A549 (cell line): ENCODE data around the gene KRTAP10-9. TPM values are rescaled to one million over a fixed set of nuclear protein-coding genes. Genes with fewer than 3 reads are reported as not detected.

ENCODE experiments used
- ATAC-seq, 2 experiments: fragments of 200-7000 bp in 1 of 2; fragments of >200 bp in 1 of 2; cut with Nextera tagmentation in 1 of 2; cut with Tn5 transposase in 1 of 2; 3 replicates each; pipeline versions ENCODE4 v1.8.0 to v1.9.1; 2018 to 2020; ENCODE audit warnings: mild to moderate bottlenecking in 1 of 2, moderate library complexity in 1 of 2
- CTCF ChIA-PET: fragments of 300-600 bp; sonication (Branson Sonifier 250); formaldehyde crosslinking; extraction: SDS; loops from one replicate; lab custom pipeline; 2021; ENCODE audit warnings: antibody characterized with exemption, inconsistent platforms; lab: Yijun Ruan, JAX
- POLR2A ChIA-PET: fragments of 350-600 bp; formaldehyde crosslinking; extraction: SDS; loops from one replicate; lab custom pipeline; 2021; ENCODE audit warnings: antibody characterized with exemption, inconsistent platforms; lab: Yijun Ruan, JAX
- DNase-seq, 2 experiments: peaks; one replicate each; pipeline versions ENCODE4 v3.0.0 to v3.0.0-alpha.2; 2011 to 2016; ENCODE audit warnings: low read depth in 1 of 2, low spot score in 1 of 2
- FAIRE-seq: peaks from 2 replicates; lab custom pipeline; 2011; peaks lifted over from hg19 to GRCh38; lab: Jason Lieb, UNC
- H3K27ac ChIP-seq, 2 experiments: fragments of >200 bp; sonication (Bioruptor Twin); formaldehyde crosslinking; 3 replicates each; pipeline ENCODE4 v1.5.1; 2016 to 2017
- H3K4me1 ChIP-seq: fragments of >200 bp; sonication (Bioruptor Twin); formaldehyde crosslinking; 3 replicates; pipeline ENCODE4 v1.6.1; 2016
- H3K4me2 ChIP-seq: fragments of >200 bp; sonication (Bioruptor Twin); formaldehyde crosslinking; 3 replicates; pipeline ENCODE4 v1.6.1; 2016
- H3K4me3 ChIP-seq: fragments of >200 bp; sonication (Bioruptor Twin); formaldehyde crosslinking; 3 replicates; pipeline ENCODE4 v1.5.1; 2016
- H3K9me3 ChIP-seq: fragments of >200 bp; sonication (Bioruptor Twin); formaldehyde crosslinking; 3 replicates; pipeline ENCODE4 v1.6.1; 2016
- BHLHE40 ChIP-seq: IDR thresholded peaks from 2 replicates; pipeline ENCODE4 v1.6.1; 2012; ENCODE audit warnings: low read depth, low read length, inconsistent platforms
- E2F6 ChIP-seq: IDR thresholded peaks from 2 replicates; pipeline ENCODE4 v1.6.1; 2012; ENCODE audit warnings: low read depth, borderline replicate concordance
- FOSL2 ChIP-seq, 2 experiments: fragments of 450-650 bp in 1 of 2; fragments of >200 bp in 1 of 2; sonication (Bioruptor Twin) in 1 of 2; formaldehyde crosslinking; IDR thresholded peaks; 2 replicates each; pipeline versions ENCODE4 v1.5.0 to v1.6.1; 2016 to 2020; ENCODE audit warnings: mild to moderate bottlenecking in 1 of 2, moderate library complexity in 1 of 2
- HEYL ChIP-seq: fragments of 250-450 bp; sonication (Bioruptor Pico); IDR thresholded peaks from 2 replicates; pipeline ENCODE4 v1.8.0; 2021; ENCODE audit warnings: mild to moderate bottlenecking, moderate library complexity
- HOXB5 ChIP-seq: fragments of 250-450 bp; sonication (Bioruptor Pico); IDR thresholded peaks from 2 replicates; pipeline ENCODE4 v1.5.0; 2020; ENCODE audit warnings: mild to moderate bottlenecking, moderate library complexity
- JUNB ChIP-seq: fragments of >200 bp; sonication (Bioruptor Twin); formaldehyde crosslinking; IDR thresholded peaks from 2 replicates; pipeline ENCODE4 v1.6.1; 2016
- KDM1A ChIP-seq: fragments of 200-600 bp; sonication (generic); IDR thresholded peaks from 2 replicates; pipeline ENCODE4 v1.6.1; 2016; ENCODE audit warnings: low read depth, mild to moderate bottlenecking
- MYC ChIP-seq: IDR thresholded peaks from 2 replicates; pipeline ENCODE4 v1.6.1; 2012; ENCODE audit warnings: mild to moderate bottlenecking, inconsistent platforms, low read length, improper control_type of control experiment, borderline replicate concordance
- PHF8 ChIP-seq: fragments of 200-600 bp; sonication (generic); IDR thresholded peaks from 2 replicates; pipeline ENCODE4 v1.6.1; 2016; ENCODE audit warnings: low read depth, mild to moderate bottlenecking, antibody characterized with exemption, moderate library complexity, borderline replicate concordance
- RNF2 ChIP-seq: fragments of 200-600 bp; sonication (generic); IDR thresholded peaks from 2 replicates; pipeline ENCODE4 v1.6.1; 2016; ENCODE audit warnings: low read depth, mild to moderate bottlenecking, antibody characterized with exemption, moderate library complexity, borderline replicate concordance
- TP53 ChIP-seq: fragments of 250-450 bp; sonication (Bioruptor Pico); IDR thresholded peaks from 2 replicates; pipeline ENCODE4 v1.5.0; 2021; ENCODE audit warnings: mild to moderate bottlenecking, moderate library complexity
- WGBS: methylation state at CpG from one replicate; pipeline ENCODE4 v1.1.6; 2017; ENCODE audit errors: missing lambda C conversion rate; 5-methylcytosine and 5-hydroxymethylcytosine counted together
- polyA plus RNA-seq, 4 experiments: library from polyadenylated mRNA; depleted of rRNA in 3 of 4; stranded (reverse); fragments of >200 nt; fragmentation: RNase III in 1 of 4; extraction: RNeasy Plus Mini Kit Qiagen cat#74134 plus additional on column Dnase treatment in 1 of 4; gene quantifications; 2 replicates in 3 of 4; 3 replicates in 1 of 4; pipeline ENCODE4 v1.2.3, GENCODE V29; 2011 to 2017
- TF ChIP-seq, protein P1 (sequence below): fragments of 200-600 bp; sonication (generic); IDR thresholded peaks from 2 replicates; pipeline ENCODE4 v1.6.1; 2016; ENCODE audit warnings: antibody characterized with exemption, mild to moderate bottlenecking, moderate library complexity

KRTAP10-9 gene
- polyA plus RNA-seq, 2 of the 4 experiments (the other 2 are of a cell fraction) = not detected

DNA sequence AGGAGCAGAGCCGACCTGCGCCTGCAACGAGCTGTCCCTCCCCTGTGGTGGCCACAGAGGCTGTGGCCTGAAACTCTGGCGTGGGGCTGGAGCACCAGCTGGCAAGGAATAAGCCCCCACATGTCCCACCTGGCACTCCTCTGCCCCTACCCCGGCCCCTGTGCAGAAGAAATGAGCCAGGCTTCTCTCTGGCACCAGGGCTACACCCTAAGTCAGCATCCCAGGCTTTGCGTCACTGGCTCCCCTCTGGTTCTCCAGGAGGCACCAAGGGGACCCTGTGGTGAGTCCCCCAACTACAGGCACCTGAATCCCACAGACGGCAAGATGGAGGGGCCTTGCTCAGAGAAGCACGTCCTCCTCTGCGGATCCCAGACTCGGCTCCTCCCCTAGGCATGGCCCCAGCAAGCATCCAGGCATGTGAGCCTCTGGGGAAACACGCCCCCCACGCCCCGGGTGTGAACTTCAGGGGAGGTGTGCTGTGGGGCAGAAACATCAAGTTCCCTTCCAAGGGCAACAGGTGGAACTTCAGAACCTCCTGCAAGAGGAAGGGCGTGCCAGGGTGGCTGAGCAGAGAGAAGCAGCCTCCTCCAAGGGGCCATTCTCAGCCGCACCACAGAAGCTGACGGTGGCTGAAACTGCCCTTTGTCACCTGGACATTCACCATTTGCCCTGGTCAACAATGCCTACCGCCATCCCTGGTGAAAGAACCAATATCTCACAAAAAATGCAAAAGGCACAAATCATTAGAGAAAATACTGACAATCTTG lies 23.6 kb upstream of the KRTAP10-9 start (continued):
- TF ChIP-seq, protein P1, sequence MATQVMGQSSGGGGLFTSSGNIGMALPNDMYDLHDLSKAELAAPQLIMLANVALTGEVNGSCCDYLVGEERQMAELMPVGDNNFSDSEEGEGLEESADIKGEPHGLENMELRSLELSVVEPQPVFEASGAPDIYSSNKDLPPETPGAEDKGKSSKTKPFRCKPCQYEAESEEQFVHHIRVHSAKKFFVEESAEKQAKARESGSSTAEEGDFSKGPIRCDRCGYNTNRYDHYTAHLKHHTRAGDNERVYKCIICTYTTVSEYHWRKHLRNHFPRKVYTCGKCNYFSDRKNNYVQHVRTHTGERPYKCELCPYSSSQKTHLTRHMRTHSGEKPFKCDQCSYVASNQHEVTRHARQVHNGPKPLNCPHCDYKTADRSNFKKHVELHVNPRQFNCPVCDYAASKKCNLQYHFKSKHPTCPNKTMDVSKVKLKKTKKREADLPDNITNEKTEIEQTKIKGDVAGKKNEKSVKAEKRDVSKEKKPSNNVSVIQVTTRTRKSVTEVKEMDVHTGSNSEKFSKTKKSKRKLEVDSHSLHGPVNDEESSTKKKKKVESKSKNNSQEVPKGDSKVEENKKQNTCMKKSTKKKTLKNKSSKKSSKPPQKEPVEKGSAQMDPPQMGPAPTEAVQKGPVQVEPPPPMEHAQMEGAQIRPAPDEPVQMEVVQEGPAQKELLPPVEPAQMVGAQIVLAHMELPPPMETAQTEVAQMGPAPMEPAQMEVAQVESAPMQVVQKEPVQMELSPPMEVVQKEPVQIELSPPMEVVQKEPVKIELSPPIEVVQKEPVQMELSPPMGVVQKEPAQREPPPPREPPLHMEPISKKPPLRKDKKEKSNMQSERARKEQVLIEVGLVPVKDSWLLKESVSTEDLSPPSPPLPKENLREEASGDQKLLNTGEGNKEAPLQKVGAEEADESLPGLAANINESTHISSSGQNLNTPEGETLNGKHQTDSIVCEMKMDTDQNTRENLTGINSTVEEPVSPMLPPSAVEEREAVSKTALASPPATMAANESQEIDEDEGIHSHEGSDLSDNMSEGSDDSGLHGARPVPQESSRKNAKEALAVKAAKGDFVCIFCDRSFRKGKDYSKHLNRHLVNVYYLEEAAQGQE = no peak
- no peak for TF ChIP-seq E2F6
- TF ChIP-seq, all 56 proteins: peak for 0

DNA sequence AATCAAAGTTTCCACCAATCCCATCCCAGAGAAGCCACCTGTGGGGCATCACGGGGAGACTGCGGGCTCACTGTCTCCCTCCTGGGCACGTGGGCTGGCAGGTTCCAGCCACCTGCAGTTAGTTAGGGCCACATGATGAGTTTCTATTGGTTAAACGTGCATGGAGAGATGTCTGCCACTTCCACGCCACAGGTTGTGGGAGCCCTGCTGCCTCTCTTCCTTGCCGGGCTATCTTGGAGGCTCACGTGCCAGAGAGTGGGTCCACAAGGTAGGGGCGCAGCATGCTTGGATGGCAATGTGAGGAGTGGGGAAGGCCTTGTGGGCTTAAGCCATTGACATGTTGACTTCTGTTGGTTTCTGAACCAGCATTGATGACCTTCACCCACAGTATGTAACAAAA lies 23.0 kb upstream of the KRTAP10-9 start:
- FAIRE-seq = no peak
- TF ChIP-seq, protein P1 = no peak
- no peak for TF ChIP-seq FOSL2 (IDR thresholded peaks at IDR 0.05)
- TF ChIP-seq FOSL2 (CRISPR knock-in tag; IDR thresholded peaks at IDR 0.05) = no peak
- no peak for TF ChIP-seq KDM1A
- TF ChIP-seq PHF8 = no peak
- TF ChIP-seq JUNB = no peak
- no peak for TF ChIP-seq TP53 (CRISPR knock-in tag)
- TF ChIP-seq HEYL (CRISPR knock-in tag) = no peak
- TF ChIP-seq MYC = no peak
- TF ChIP-seq BHLHE40 = no peak
- TF ChIP-seq, all 56 proteins: peak for 0
- no peaks in the 10 kb centered on the region for H3K9me3 ChIP-seq
- DNase-seq (no peak), ATAC-seq (no peak)
- H3K4me3 ChIP-seq = no peak overlapping the region
- CTCF ChIA-PET = no interaction called here
- POLR2A ChIA-PET = no interaction called here
- WGBS = 18% methylated on average over 7 of the region's 8 CpGs
- H3K4me1 ChIP-seq = no peaks in the 10 kb centered on the region
- H3K27ac ChIP-seq = no peak overlapping the region
- H3K4me2 ChIP-seq = no peak overlapping the region

DNA sequence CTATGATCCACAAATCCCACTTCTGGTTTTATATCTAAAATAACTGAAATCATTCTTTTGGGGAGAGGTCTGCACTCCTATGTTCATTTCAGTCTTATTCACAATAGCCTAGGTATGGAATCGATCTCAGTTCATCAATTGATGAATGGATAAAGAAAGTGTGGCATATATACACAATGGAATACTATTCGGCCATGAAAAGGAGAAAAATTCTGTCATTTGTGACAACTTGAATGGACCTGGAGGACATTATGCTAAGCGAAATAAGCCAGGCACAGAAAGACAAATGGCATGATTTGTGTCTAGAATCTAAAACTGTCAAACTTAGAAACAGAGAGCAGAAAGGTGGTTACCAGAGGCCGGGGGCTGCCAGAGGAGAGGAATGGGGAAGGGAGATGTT lies 20.4 kb upstream of the KRTAP10-9 start:
- DNase-seq = no peak
- Histone ChIP-seq H3K9me3 (peaks cover 3% of the 10 kb centered on the region; the same call in 1 of the 3 replicates), H3K27ac (no peak overlapping the region), H3K4me3 (no peak overlapping the region)
- CTCF ChIA-PET = no interaction called here
- TF ChIP-seq HOXB5 (CRISPR knock-in tag) (no peak), MYC (no peak), RNF2 (no peak)
- TF ChIP-seq, all 56 proteins: peak for 0
- ATAC-seq (no peak), FAIRE-seq (no peak)
- 44% methylated on average over 4 of the region's 4 CpGs for WGBS
- H3K4me2 ChIP-seq = no peak overlapping the region
- POLR2A ChIA-PET = no interaction called here
- no peaks in the 10 kb centered on the region for H3K4me1 ChIP-seq
